Epidermal melanocyte (primary cell): ENCODE data around the gene YJU2.
"Not testable (repeated sequence)": the region's sequence is repeated elsewhere in the genome, so short reads cannot be mapped to it uniquely, and the experiment has no call there.

ENCODE experiments used
- DNase-seq: peaks from one replicate; pipeline ENCODE4 v3.0.0; 2011; ENCODE audit warnings: low spot score; ENCODE audit not compliant: insufficient read length

YJU2 gene

DNA sequence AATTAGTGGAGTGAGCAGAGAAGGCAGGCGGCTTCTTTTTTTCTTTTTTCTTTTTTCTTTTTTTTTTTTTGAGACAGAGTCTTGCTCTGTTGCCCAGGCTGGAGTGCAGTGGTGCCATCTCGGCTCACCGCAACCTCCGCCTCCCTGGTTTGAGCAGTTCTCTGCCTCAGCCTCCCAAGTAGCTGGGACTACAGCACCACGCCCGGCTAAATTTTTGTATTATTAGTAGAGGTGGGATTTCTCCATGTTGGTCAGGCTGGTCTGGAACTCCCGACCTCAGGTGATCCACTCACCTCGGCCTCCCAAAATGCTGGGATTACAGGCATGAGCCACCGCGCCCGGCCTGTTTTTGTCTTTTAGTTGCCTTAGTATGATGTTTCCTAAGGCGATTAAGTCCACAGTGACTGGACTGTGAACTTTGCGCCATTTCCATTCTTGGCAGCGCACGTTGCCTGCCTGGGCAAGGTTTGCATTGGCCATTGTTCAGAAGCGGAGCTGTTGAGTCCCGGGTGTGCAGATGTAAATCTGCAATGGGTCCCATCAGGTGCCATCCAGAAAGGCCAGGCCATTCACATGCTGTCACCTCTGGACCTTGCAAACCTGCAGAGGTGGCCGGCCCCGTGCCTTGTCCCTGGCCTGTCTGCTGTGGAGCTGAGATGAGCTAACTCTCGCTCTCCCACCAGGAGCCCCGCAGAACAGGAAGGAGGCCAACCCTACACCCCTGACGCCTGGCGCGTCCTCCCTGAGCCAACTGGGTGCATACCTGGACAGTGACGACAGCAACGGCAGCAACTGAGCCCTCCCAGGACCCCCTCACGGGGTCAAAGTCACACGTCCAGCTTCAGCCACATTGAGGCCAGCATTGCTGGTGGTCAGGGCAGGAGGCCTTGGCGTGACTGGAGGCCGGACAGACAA, 21.3 kb downstream of the YJU2 start:
- DNase-seq, result no peak

DNA sequence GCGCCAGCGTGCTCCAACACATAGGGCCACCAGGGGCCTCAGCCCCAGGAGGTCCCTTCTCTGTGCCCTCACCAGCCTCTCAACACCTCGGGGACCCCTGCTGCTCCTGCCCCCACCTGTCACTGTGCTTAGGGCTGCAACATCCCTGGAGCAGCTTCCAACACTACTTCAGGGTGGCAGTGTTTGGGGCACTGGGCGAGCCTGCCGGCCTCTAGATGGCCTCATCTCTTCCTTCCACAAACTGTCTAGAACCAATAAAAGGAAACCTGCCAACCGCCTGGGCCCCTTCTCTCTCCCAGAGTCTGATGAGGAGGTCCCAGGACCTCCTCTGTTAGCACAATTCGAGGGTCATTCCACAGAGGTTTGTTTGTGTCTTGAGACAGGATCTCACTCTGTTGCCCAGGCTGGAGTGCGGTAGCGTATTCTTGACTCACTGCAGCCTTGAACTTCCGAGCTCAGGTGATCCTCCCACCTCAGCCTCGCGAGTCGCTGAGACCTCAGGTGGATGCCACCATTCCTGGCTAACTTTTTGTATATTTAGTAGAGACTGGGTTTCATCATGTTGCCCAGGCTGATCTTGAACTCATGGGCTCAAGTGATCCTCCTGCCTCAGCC, 22.0 kb downstream of the YJU2 start:
- DNase-seq, result no peak

GRCh38 chr19:4272894-4273293, 26.0 kb downstream of the YJU2 start:
- no peak for DNase-seq

DNA sequence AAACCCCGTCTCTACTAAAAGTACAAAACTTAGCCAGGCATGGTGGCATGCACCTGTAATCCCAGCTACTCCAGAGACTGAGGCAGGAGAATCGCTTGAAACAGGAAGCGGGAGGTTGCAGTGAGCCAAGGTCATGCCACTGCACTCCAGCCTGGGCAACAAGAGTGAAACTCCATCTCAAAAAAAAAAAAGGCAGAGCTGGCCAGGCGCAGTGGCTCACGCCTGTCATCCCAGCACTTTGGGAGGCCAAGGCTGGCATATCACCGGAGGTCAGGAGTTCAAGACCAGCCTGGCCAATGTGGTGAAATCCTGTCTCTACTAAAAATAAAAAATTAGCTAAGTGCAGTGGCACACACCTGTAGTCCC, 27.4 kb downstream of the YJU2 start:
- DNase-seq, result not testable (repeated sequence)

GRCh38 chr19:4277191-4277696, 30.4 kb downstream of the YJU2 start:
- no peak for DNase-seq

DNA sequence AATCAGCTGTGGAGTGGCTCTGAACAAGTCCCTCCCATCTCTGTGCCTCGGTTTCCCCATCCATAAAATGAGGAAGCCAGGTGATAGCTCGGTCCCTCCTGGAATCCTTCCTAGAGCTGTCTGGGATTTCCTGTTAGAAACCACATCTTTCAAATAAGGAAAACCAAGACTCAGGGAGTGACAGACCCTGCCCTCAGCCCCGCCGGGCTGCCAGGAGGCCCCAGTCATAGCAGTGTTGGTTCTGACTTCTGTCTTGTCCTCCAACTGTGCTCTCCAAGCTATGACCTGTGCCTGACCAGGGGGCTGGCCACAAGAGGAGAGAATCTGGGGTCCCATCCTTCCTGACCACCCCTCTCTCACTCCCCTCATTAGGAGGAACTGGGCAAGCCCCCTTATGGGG, 31.1 kb downstream of the YJU2 start:
- DNase-seq, result no peak

DNA sequence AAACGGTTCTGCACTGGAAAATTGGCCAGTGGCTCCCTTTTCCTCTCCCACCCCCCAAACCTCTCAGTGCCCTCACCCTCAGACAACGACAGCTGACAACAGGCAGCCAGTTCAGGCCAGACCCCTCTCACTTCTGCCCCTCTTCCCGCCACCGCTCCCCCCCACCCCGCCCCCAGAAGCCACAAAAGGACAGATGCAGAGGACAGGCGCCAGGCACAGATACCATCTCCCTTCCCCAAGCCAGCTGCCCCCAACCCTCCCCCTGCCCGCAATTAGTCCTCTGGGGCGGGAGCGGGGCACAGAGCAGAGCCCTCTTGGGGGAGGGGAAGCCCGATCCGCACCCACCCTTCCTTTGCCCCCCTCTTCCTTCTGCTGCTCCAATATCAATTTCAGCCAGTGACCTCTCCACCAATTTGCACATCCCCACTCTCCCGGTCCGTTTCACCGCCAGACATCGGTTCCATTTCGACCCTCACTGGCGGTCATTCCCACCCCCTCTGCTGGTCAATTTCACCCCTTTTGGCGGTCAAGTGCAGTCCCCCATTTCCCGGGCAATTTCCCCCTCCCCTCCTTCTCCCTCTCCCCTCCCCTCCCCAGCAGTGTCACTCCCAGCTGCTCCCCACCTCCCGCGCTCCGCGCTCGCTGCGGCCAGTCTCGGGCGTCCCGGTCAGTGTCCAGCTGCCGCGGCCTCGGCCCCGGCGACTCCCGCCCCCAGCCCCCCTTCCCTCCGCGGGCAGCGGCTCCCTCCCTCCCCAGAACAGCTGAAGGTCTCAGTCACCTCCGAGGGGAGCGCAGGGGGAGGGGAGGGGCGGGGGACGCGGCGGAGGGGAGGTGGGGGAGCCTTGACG, 31.8 kb downstream of the YJU2 start, which contains the start of gene SHD:
Gene SHD, plus strand, starts transcription at position 848 of the 848 bp plus-strand sequence. CDS start 798 bp downstream, outside the sequence.
- DNase-seq, result no peak

GRCh38 chr19:4279267-4279529, 32.3 kb downstream of the YJU2 start:
- DNase-seq, result no peak

GRCh38 chr19:4279530-4280422, 32.9 kb downstream of the YJU2 start:
- no peak for DNase-seq

DNA sequence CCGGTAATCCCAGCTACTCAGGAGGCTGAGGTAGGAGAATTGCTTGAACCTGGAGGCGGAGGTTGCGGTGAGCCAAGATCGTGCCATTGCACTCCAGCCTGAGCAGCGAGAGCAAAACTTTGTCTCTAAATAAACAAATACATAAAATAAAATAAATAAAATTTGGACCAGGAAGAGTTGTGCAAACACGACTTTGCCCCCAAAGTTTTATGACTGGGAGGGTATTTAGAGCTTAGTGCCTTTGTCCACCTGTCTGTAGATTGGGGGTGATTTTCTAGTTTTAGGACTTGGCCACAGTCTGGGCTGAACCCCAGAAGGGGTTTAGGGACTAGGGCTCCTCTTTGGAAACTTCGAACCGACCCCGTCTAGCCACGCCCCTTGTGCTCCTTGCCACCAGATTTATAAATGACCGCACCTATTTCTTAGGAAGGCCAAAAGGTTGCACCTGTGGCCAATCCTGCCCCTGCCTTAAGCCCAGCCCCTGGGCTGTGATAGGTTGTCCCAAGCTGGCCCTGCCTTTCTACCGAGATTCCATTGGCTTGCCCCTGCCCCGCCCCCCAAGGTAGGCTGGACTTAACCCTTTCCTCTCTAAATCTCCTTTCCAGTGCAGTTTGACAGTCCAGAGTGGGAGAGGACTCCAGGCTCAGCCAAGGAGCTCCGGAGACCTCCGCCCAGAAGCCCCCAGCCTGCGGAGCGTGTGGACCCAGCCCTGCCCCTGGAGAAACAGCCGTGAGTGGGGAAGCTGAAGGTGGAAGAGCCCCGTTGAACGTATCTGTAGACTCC, 37.5 kb downstream of the YJU2 start:
- no peak for DNase-seq

- DNase-seq, result no peak
Observed at GRCh38 chr19:4284974-4285373, 38.1 kb downstream of the YJU2 start.

DNA sequence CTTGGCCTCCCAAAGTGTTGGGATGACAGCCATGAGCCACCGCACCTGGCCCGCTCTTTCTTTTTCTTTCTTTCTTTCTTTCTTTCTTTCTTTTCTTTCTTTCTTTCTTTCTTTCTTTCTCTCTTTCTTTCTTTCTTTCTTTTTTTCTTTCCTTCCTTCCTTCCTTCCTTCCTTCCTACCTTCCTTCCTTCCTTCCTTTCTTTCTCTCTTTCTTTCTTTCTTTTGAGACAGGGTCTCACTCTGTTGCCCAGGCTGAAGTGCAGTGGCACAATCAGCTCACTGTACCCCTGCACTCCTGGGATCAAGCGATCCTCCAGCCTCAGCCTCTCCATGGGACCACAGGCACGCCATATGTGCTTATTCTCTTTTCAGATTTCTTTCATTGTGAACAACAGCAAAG, 39.3 kb downstream of the YJU2 start:
- not testable (repeated sequence) for DNase-seq

DNA sequence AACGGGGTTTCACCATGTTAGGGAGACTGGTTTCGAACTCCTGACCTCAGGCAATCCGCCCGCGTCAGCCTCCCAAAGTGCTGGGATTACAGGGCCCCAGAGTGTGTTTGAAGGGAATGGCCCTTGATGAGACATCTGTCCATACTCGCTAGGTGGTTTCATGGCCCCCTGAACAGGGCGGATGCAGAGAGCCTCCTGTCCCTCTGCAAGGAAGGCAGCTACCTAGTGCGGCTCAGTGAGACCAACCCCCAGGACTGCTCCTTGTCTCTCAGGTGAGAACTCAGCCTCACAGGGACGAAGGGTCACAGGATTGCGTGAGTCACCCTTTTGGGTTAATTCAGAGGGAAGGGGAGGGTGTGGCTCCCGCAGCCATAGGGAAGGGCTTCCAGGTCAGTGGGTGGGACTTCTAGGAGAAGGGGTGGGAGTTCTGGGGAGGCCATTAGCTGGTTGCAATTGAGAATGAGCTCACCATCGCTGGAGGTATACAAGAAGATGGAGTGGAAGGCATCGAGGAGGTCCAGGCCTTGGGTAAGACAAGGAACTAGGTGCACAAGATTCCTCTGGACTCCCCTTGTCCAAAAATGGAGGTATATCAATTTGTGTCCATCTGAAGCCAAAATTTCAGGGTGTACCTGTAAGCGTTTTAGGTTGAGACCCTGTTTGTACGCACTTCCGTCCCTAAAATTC, 41.4 kb downstream of the YJU2 start:
- no peak for DNase-seq

DNA sequence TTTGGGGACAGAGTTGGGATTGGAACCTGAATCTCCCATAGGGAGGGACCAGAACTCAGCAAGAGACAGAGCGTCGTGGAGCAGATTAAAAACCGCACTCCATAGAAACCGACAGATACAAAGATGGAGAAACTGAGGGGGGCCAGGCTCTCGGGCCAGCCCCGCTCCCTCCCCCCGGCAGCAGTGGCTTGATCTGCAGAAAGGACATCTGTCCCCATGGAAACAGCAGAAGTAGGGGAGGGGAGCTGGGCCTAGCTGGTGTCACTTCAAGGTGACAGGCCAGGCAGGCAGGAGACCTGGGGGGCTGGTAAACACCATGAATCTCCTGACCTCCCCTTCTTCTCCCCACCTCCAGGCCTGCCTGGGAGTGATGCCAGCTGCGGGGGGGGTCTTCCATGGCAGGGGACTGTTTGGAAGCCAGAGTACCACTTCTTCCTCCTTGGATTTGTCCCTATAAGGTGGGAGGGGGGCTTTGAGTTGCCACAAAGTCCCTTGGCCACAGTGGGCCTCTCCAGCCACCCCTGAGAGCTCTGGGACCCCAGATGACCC, 44.4 kb downstream of the YJU2 start:
- DNase-seq, result no peak

DNA sequence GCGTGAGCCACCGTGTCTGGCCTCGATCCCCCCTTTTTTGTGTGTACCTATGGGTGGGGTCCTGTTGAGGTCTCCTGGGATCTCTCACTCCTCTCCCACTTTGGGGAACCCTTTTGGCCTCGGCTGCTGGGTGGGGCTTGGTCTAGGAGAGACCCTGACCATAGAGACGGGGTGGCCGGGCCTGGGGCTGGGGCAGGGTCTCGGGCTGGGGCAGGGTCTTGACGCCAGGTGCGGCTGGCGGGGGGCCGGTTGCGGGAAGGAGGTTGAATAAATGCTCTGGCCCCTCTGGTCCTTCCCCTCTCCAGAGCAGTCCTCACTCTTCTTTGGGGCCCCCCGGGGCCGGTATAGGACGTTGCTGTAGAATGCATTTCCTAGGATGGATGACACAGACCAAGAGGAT, 45.6 kb downstream of the YJU2 start:
- no peak for DNase-seq

DNA sequence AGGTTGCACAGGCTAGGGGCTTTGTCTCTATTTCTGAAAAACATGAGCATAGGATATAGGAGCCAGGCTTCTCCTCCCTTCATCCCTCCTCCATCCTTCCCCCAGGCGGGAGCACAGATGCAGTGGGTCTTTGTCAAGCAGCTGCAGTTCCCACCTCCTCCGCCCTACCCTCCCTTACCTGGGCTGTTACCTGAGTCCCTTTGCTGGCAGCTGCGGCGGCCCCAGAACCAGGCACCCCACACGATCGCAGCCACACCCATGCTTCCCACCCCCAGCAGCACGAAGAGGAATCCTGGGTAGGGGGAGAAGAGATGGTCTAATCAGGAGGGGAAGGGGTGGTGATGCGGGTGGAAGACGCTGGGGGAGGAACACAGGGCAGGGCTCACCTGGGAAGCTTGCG, 47.5 kb downstream of the YJU2 start:
- no peak for DNase-seq

- DNase-seq, result no peak
Observed at GRCh38 chr19:4295972-4296771, 49.3 kb downstream of the YJU2 start.
